ENCODE data around the gene CDH4. TPM values are rescaled to one million over a fixed set of nuclear protein-coding genes. Genes with fewer than 3 reads are reported as not detected.

Gene CDH4
- total and polyA plus RNA-seq, 7 donors, result under 0.01 to 0.06 TPM; not detected in 5

DNA sequence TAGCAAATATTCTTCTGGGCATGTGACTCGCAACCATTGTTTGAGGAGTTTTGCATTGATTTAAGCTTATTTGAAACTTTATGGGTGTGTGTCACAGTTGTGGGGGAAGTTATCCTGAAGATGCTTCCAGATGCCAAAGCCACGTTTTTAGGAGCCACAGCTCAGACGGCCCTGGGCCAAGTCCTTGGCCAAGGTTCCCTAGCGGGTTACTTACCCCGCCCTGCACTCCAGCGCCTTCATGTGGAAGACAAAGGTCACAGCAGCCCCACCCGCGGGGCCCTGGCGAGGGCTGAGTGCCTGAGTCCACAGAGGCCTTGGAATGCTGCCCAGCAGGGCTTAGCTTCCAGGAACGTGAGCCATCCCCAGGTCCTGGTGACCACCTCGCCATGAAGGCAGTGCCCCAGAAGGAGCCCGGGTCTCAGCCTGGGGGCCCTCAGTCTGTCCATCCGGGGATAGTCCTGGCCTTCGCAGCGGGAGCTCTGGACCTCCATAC lies 308.3 kb downstream of the CDH4 start:
- no peaks in the 10 kb centered on the region for H3K36me3 ChIP-seq
- peaks cover 0 to 21% (median 0%) of the 10 kb centered on the region in 3 donors for H3K27me3 ChIP-seq
- H3K4me1 ChIP-seq, result no peaks in the 10 kb centered on the region
- intact Hi-C loops (cut with DNase I), result no loop called here
- TF ChIP-seq POLR2AphosphoS5 (IDR thresholded peaks at IDR 0.05) (no peak), POLR2A (IDR thresholded peaks at IDR 0.05) (no peak), EP300 (IDR thresholded peaks at IDR 0.05) (no peak)
- TF ChIP-seq, protein P1, sequence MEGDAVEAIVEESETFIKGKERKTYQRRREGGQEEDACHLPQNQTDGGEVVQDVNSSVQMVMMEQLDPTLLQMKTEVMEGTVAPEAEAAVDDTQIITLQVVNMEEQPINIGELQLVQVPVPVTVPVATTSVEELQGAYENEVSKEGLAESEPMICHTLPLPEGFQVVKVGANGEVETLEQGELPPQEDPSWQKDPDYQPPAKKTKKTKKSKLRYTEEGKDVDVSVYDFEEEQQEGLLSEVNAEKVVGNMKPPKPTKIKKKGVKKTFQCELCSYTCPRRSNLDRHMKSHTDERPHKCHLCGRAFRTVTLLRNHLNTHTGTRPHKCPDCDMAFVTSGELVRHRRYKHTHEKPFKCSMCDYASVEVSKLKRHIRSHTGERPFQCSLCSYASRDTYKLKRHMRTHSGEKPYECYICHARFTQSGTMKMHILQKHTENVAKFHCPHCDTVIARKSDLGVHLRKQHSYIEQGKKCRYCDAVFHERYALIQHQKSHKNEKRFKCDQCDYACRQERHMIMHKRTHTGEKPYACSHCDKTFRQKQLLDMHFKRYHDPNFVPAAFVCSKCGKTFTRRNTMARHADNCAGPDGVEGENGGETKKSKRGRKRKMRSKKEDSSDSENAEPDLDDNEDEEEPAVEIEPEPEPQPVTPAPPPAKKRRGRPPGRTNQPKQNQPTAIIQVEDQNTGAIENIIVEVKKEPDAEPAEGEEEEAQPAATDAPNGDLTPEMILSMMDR (IDR thresholded peaks at IDR 0.05), result no peak
- 38 to 70% methylated on average over 15 of the region's 15 CpGs for WGBS, 2 donors
- DNase-seq, result no peak
- H3K9me3 ChIP-seq, result no peaks in the 10 kb centered on the region
- no peak overlapping the region for H3K4me3 ChIP-seq
- H3K27ac ChIP-seq, result no peak overlapping the region

DNA sequence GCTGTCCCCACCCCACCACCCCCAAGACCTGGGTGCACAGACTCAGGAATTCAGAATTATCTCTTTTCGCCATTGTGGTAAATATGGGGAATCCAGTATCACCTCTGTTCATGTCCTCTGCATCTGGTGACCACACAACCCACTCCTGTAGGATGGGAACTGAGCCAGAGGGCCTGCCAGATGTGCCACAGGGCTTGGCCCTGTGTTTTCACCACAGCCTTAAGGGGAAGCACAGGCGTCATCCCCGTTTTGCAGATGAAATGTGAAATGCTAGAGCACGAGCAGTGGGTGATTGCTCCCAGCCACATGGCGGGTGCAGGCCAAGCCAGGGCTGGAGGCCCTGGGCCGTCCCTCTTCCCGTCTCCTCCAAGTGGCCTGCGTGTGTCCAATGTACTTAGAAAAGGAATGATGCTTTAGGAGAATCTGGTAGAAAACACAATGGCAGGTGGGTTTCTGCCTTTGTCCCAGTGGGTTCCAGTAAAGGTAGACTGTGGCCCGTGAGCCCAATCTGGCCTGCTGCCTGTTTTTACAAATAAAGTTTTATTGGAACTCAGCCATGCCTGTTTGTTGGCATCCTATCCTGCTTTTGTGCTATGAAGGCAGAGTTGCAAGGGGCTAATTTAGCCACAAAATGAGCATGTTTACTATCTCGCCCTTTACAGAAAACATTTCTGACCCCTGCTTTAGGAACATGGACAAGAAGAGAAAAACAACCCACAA lies 309.2 kb downstream of the CDH4 start:
- Histone ChIP-seq H3K4me3 (no peak overlapping the region), H3K9me3 (no peaks in the 10 kb centered on the region), H3K27me3 (peaks cover 0 to 28% (median 0%) of the 10 kb centered on the region in 3 donors), H3K27ac (no peak overlapping the region), H3K36me3 (no peaks in the 10 kb centered on the region), H3K4me1 (no peaks in the 10 kb centered on the region)
- no peak for DNase-seq
- intact Hi-C loops (cut with DNase I), result no loop called here
- WGBS, 2 donors, result 83 to 85% methylated on average over 10 of the region's 10 CpGs
- TF ChIP-seq EP300 (IDR thresholded peaks at IDR 0.05) (no peak), POLR2A (IDR thresholded peaks at IDR 0.05) (no peak), POLR2AphosphoS5 (IDR thresholded peaks at IDR 0.05) (no peak)
- TF ChIP-seq, protein P1 (IDR thresholded peaks at IDR 0.05), result no peak

DNA sequence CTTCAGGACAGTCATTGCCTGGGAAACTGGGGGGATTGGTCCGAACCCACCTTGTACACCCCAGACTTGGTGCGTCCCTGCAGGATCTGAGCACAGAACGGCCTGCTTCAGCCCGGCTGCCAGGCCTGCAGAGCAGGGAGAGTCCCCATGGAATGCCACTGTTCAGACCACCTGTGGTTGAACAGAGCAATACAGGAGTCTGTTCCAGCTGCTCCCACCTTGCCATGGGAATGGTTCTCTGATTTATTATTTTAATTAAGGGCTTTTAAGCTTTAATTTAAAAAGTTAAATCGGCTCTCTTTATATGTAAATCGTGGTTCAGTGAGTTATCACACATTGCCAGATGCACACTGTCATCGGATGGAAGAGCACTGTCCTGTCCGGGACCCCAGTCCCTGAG lies 310.4 kb downstream of the CDH4 start:
- intact Hi-C loops (cut with DNase I), result no loop called here

DNA sequence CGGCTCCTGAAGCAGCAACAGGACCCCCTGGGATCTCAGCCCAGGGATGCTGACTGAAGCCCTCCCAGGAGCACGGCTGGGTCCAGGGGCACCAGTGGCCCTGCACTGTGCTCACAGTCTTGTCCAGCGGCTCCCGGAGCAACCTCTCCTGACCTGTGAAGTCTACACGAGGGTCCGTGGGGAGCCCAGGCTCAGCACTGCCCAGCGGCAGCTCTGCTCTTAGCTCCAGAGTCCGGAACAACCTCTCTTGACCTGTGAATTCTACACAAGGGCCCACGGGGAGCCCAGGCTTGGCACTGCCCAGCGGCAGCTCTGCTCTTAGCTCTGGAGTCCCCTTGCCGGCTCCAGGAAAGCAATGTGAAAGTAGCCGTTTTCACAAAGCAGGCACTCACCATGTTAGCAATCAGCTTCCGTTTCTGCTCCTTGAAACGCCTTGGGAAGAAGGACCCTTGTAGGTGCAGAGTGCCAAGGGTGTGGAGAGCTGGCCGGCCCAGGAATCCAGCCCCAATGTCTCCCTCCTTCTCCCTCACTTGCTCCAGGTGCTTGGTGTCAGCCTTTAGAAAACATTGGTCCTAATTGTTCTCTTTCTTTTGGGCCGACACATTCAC lies 310.9 kb downstream of the CDH4 start:
- intact Hi-C loops (cut with DNase I), result no loop called here
- no peak for DNase-seq
- Histone ChIP-seq H3K9me3 (no peaks in the 10 kb centered on the region), H3K36me3 (no peaks in the 10 kb centered on the region), H3K27ac (no peak overlapping the region), H3K27me3 (peaks cover 0 to 28% (median 0%) of the 10 kb centered on the region in 3 donors), H3K4me1 (no peaks in the 10 kb centered on the region), H3K4me3 (no peak overlapping the region)
- 71 to 76% methylated on average over 16 of the region's 16 CpGs for WGBS, 2 donors
- TF ChIP-seq EP300 (IDR thresholded peaks at IDR 0.05) (no peak), POLR2AphosphoS5 (IDR thresholded peaks at IDR 0.05) (no peak), POLR2A (IDR thresholded peaks at IDR 0.05) (no peak)
- TF ChIP-seq, protein P1 (IDR thresholded peaks at IDR 0.05), result no peak

More for the DNA sequence above, 310.4 kb downstream of the CDH4 start:
- H3K4me3 ChIP-seq, result no peak overlapping the region
- no peaks in the 10 kb centered on the region for H3K9me3 ChIP-seq
- TF ChIP-seq POLR2A (IDR thresholded peaks at IDR 0.05) (no peak), POLR2AphosphoS5 (IDR thresholded peaks at IDR 0.05) (no peak), EP300 (IDR thresholded peaks at IDR 0.05) (no peak)
- TF ChIP-seq, protein P1 (IDR thresholded peaks at IDR 0.05), result no peak
- no peak for DNase-seq
- H3K4me1 ChIP-seq, result no peaks in the 10 kb centered on the region
- H3K27ac ChIP-seq, result no peak overlapping the region
- H3K27me3 ChIP-seq, result peaks cover 0 to 28% (median 0%) of the 10 kb centered on the region in 3 donors
- H3K36me3 ChIP-seq, result no peaks in the 10 kb centered on the region
- 76 to 80% methylated on average over 8 of the region's 8 CpGs for WGBS, 2 donors

All from sigmoid colon (tissue), 7 donors.